ENCODE measurements around the gene BNC2.

Gene BNC2

GRCh38 chr9:16834817-16835216 is 35.7 kb downstream of the BNC2 start:
- H3K27ac ChIP-seq (ENCODE audit: extremely low read depth, low read depth, low read length), result no peak overlapping the region
- no peaks in the 10 kb centered on the region for H3K4me1 ChIP-seq (ENCODE audit: control insufficient read depth, insufficient read depth, low read length)
- ChIA-PET CTCF (no interaction called here), POLR2A (no interaction called here)
- no peaks in the 10 kb centered on the region for H3K36me3 ChIP-seq (ENCODE audit: control insufficient read depth in 2 of 2, insufficient read depth in 1 of 2, low read length in 2 of 2)
- no peak overlapping the region for H3K4me3 ChIP-seq (ENCODE audit: low read depth, low read length)
- TF ChIP-seq, protein P1, sequence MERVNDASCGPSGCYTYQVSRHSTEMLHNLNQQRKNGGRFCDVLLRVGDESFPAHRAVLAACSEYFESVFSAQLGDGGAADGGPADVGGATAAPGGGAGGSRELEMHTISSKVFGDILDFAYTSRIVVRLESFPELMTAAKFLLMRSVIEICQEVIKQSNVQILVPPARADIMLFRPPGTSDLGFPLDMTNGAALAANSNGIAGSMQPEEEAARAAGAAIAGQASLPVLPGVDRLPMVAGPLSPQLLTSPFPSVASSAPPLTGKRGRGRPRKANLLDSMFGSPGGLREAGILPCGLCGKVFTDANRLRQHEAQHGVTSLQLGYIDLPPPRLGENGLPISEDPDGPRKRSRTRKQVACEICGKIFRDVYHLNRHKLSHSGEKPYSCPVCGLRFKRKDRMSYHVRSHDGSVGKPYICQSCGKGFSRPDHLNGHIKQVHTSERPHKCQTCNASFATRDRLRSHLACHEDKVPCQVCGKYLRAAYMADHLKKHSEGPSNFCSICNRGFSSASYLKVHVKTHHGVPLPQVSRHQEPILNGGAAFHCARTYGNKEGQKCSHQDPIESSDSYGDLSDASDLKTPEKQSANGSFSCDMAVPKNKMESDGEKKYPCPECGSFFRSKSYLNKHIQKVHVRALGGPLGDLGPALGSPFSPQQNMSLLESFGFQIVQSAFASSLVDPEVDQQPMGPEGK (tag by site-specific recombination; IDR thresholded peaks at IDR 0.05), result no peak
- TF ChIP-seq ZBTB44 (tag by site-specific recombination; IDR thresholded peaks at IDR 0.05) (no peak), SP3 (tag by site-specific recombination; IDR thresholded peaks at IDR 0.05) (no peak), GLIS2 (tag by site-specific recombination; IDR thresholded peaks at IDR 0.05) (no peak), ZNF184 (tag by site-specific recombination; IDR thresholded peaks at IDR 0.05) (no peak), ZBTB48 (tag by site-specific recombination; IDR thresholded peaks at IDR 0.05) (no peak), ZNF214 (tag by site-specific recombination; IDR thresholded peaks at IDR 0.05; ENCODE audit: borderline replicate concordance) (no peak), ZNF37A (tag by site-specific recombination; IDR thresholded peaks at IDR 0.05) (no peak), ZNF350 (tag by site-specific recombination; IDR thresholded peaks at IDR 0.05) (no peak), ZBTB7A (tag by site-specific recombination; IDR thresholded peaks at IDR 0.05; ENCODE audit: low read depth) (no peak), YY2 (tag by site-specific recombination; IDR thresholded peaks at IDR 0.05) (no peak), SCRT2 (tag by site-specific recombination; IDR thresholded peaks at IDR 0.05) (no peak)
- no peaks in the 10 kb centered on the region for H3K9me3 ChIP-seq (ENCODE audit: control insufficient read depth, insufficient read depth, low read depth, low read length)

GRCh38 chr9:16833296-16833835 is 37.1 kb downstream of the BNC2 start:
- no peaks in the 10 kb centered on the region for H3K4me1 ChIP-seq (ENCODE audit: control insufficient read depth, insufficient read depth, low read length)
- H3K36me3 ChIP-seq (ENCODE audit: control insufficient read depth in 2 of 2, insufficient read depth in 1 of 2, low read length in 2 of 2), result no peaks in the 10 kb centered on the region
- H3K9me3 ChIP-seq (ENCODE audit: control insufficient read depth, insufficient read depth, low read depth, low read length), result no peaks in the 10 kb centered on the region
- no peak overlapping the region for H3K27ac ChIP-seq (ENCODE audit: extremely low read depth, low read depth, low read length)
- H3K4me3 ChIP-seq (ENCODE audit: low read depth, low read length), result no peak overlapping the region
- CTCF ChIA-PET, result no interaction called here
- POLR2A ChIA-PET, result no interaction called here
- TF ChIP-seq ZBTB21 (tag by site-specific recombination; IDR thresholded peaks at IDR 0.05), result no peak
- no peak for TF ChIP-seq ZNF404 (tag by site-specific recombination; IDR thresholded peaks at IDR 0.05)
- TF ChIP-seq, protein P2, sequence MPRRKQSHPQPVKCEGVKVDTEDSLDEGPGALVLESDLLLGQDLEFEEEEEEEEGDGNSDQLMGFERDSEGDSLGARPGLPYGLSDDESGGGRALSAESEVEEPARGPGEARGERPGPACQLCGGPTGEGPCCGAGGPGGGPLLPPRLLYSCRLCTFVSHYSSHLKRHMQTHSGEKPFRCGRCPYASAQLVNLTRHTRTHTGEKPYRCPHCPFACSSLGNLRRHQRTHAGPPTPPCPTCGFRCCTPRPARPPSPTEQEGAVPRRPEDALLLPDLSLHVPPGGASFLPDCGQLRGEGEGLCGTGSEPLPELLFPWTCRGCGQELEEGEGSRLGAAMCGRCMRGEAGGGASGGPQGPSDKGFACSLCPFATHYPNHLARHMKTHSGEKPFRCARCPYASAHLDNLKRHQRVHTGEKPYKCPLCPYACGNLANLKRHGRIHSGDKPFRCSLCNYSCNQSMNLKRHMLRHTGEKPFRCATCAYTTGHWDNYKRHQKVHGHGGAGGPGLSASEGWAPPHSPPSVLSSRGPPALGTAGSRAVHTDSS (tag by site-specific recombination; IDR thresholded peaks at IDR 0.05), result no peak
- TF ChIP-seq, protein P3, sequence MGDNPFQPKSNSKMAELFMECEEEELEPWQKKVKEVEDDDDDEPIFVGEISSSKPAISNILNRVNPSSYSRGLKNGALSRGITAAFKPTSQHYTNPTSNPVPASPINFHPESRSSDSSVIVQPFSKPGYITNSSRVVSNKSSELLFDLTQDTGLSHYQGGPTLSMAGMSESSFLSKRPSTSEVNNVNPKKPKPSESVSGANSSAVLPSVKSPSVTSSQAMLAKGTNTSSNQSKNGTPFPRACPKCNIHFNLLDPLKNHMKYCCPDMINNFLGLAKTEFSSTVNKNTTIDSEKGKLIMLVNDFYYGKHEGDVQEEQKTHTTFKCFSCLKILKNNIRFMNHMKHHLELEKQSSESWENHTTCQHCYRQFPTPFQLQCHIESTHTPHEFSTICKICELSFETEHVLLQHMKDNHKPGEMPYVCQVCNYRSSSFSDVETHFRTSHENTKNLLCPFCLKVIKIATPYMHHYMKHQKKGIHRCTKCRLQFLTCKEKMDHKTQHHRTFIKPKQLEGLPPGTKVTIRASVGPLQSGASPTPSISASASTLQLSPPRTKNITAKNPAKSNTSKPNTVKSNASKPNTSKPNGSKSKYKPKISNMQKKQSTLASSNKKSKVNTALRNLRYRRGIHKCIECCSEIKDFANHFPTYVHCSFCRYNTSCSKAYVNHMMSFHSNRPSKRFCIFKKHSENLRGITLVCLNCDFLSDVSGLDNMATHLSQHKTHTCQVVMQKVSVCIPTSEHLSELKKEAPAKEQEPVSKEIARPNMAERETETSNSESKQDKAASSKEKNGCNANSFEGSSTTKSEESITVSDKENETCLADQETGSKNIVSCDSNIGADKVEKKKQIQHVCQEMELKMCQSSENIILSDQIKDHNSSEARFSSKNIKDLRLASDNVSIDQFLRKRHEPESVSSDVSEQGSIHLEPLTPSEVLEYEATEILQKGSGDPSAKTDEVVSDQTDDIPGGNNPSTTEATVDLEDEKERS (tag by site-specific recombination; IDR thresholded peaks at IDR 0.05), result no peak
- TF ChIP-seq ZNF529 (tag by site-specific recombination; IDR thresholded peaks at IDR 0.05; ENCODE audit: insufficient replicate concordance), result no peak
- no peak for TF ChIP-seq ZNF791 (tag by site-specific recombination; IDR thresholded peaks at IDR 0.05)
- TF ChIP-seq ZNF138 (tag by site-specific recombination; IDR thresholded peaks at IDR 0.05; ENCODE audit: borderline replicate concordance), result no peak
- no peak for TF ChIP-seq ZNF423 (tag by site-specific recombination; IDR thresholded peaks at IDR 0.05)

Measured in HEK293 (cell line).